Lower lobe of right lung (tissue), 2 donors: Measurements from ENCODE around the gene CEP192. TPM values are rescaled to one million over a fixed set of nuclear protein-coding genes. Genes with fewer than 3 reads are reported as not detected.

Experiments
- ATAC-seq, 2 donors: fragments of 200-7000 bp; cut with Tn5 transposase; one replicate each; pipeline ENCODE4 v1.9.1; 2020 to 2022; ENCODE audit warnings: mild to moderate bottlenecking in 2 of 2, moderate library complexity in 2 of 2
- DNase-seq: peaks from one replicate; pipeline ENCODE4 v3.0.0-alpha.2; 2020
- H3K27ac ChIP-seq: fragments of 200-600 bp; one replicate; pipeline ENCODE4 v1.8.0; 2022
- H3K27me3 ChIP-seq: fragments of 200-600 bp; one replicate; pipeline ENCODE4 v1.8.0; 2022; ENCODE audit warnings: low read depth
- H3K36me3 ChIP-seq: fragments of 200-600 bp; one replicate; pipeline ENCODE4 v1.8.0; 2022; ENCODE audit warnings: mild to moderate bottlenecking
- H3K4me1 ChIP-seq: fragments of 200-600 bp; one replicate; pipeline ENCODE4 v1.8.0; 2022
- H3K4me3 ChIP-seq: fragments of 200-600 bp; one replicate; pipeline ENCODE4 v1.8.0; 2022; ENCODE audit warnings: mild to moderate bottlenecking
- H3K9me3 ChIP-seq: fragments of 200-600 bp; one replicate; pipeline ENCODE4 v1.8.0; 2022
- intact Hi-C: fragments of 100-400 bp; cut with DNase I; formaldehyde crosslinking; loops from one replicate; pipeline ENCODE4 v1.11.0; 2022
- long read RNA-seq: library from polyadenylated mRNA; unstranded; transcript quantifications from one replicate; pipeline ENCODE4 v2.0.0, GENCODE V29; 2021
- total RNA-seq: library from RNA; stranded (reverse); fragmentation: NEBNext Ultra II Directional; extraction: Animal tissue kit (Norgen Biotek cat#: 25700); gene quantifications from one replicate; pipeline ENCODE4 v1.2.1, GENCODE V29; 2021
- TF ChIP-seq, protein P1 (sequence below): fragments of 200-600 bp; IDR thresholded peaks from one replicate; pipeline ENCODE4 v1.8.0; 2022; ENCODE audit warnings: antibody characterized with exemption, mild to moderate bottlenecking
- donor health status: DM: no; HTN: yes; CAD: no; lungs with severe emphysema.

CEP192 gene, protein sequence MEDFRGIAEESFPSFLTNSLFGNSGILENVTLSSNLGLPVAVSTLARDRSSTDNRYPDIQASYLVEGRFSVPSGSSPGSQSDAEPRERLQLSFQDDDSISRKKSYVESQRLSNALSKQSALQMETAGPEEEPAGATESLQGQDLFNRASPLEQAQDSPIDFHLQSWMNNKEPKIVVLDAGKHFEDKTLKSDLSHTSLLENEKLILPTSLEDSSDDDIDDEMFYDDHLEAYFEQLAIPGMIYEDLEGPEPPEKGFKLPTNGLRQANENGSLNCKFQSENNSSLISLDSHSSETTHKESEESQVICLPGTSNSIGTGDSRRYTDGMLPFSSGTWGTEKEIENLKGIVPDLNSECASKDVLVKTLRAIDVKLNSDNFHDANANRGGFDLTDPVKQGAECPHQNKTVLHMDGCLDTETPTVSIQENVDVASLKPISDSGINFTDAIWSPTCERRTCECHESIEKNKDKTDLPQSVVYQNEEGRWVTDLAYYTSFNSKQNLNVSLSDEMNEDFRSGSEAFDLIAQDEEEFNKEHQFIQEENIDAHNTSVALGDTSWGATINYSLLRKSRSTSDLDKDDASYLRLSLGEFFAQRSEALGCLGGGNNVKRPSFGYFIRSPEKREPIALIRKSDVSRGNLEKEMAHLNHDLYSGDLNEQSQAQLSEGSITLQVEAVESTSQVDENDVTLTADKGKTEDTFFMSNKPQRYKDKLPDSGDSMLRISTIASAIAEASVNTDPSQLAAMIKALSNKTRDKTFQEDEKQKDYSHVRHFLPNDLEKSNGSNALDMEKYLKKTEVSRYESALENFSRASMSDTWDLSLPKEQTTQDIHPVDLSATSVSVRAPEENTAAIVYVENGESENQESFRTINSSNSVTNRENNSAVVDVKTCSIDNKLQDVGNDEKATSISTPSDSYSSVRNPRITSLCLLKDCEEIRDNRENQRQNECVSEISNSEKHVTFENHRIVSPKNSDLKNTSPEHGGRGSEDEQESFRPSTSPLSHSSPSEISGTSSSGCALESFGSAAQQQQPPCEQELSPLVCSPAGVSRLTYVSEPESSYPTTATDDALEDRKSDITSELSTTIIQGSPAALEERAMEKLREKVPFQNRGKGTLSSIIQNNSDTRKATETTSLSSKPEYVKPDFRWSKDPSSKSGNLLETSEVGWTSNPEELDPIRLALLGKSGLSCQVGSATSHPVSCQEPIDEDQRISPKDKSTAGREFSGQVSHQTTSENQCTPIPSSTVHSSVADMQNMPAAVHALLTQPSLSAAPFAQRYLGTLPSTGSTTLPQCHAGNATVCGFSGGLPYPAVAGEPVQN (N-terminal part only)
- 29.1 TPM for total RNA-seq
- long read RNA-seq, partial matches to known transcripts: 1 of 4 reads
- long read RNA-seq, other reads (novel, unspliced or antisense): 3 of 4 reads

DNA sequence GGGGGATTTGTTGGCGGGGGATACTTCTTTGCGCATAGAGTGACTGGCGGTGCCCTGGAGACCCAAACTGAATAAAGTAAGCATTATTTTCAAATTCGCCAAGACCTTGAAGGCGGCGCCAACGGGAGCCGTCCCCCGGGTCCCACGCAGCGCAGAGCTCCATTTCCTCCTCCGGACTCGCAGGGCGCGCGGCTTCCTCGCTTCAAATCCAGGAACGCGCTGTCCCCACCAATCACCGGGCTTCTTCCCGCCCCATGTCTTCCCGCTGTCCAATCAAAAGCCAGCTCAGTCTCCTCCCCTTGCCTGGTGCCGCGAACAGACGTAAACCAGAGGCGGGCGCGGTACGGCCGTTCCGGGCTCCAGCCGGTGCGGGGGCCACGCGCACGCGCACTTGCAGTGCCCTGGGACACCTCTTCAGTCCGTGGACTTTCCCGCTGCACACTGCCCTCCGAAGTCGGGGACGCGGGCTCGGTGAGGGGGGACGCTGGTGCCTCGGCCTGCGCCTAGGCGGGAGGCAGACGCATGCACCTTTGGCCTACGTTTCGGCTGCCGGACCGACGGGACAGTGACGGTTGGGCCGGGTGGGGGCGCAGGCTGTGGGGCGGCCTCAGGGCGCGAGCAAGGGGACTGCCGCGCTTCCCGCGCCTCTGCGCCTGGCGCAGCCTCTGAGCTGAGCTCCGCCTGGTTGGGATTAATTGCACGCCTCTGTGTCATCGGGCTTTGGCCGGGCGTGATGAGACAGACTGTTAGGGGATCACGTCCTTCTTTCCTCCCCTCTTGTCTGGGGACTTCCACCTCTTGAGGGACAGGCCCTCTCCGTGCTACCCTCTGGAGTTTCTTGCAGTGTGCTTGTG lies at the start of gene CEP192:
TSS of gene CEP192 (plus strand) at position 396 of the 854 bp plus-strand sequence. CDS start 8,063 bp downstream, outside the sequence.
- Histone ChIP-seq H3K4me3 (peak within 1 kb of the TSS; percentile 97), H3K4me1 (peaks cover 18% of the 10 kb centered on the region), H3K27me3 (no peaks in the 10 kb centered on the region), H3K27ac (peak within 1 kb of the TSS; percentile 93), H3K36me3 (peaks cover 7% of the 10 kb centered on the region), H3K9me3 (no peaks in the 10 kb centered on the region)
- DNase-seq (peak; percentile 97), ATAC-seq (peak; percentile 98 to 99)
- intact Hi-C loops: no loop called here
- TF ChIP-seq, protein P1, sequence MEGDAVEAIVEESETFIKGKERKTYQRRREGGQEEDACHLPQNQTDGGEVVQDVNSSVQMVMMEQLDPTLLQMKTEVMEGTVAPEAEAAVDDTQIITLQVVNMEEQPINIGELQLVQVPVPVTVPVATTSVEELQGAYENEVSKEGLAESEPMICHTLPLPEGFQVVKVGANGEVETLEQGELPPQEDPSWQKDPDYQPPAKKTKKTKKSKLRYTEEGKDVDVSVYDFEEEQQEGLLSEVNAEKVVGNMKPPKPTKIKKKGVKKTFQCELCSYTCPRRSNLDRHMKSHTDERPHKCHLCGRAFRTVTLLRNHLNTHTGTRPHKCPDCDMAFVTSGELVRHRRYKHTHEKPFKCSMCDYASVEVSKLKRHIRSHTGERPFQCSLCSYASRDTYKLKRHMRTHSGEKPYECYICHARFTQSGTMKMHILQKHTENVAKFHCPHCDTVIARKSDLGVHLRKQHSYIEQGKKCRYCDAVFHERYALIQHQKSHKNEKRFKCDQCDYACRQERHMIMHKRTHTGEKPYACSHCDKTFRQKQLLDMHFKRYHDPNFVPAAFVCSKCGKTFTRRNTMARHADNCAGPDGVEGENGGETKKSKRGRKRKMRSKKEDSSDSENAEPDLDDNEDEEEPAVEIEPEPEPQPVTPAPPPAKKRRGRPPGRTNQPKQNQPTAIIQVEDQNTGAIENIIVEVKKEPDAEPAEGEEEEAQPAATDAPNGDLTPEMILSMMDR: no peak

DNA sequence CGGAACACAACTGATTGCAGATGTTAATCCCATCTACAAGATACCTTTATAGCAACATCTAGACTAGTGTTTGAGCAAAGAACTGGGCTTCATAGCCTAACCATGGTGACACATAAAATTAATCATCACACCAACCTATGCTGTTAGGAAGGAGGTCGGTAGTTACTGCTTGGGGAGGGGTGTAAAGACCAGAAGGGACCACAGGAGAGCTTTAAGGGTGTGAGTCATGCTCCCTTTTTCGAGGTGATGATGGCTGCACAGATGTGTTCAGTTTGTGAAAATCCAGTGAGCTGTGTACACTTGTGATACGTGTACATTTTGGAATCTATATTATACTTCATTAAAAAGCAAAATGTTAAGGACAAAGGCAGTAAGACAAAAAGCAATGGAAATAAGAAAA lies 47.9 kb upstream of the CEP192 start:
- Histone ChIP-seq H3K4me1 (peaks cover 25% of the 10 kb centered on the region), H3K27me3 (no peaks in the 10 kb centered on the region), H3K36me3 (no peaks in the 10 kb centered on the region), H3K9me3 (no peaks in the 10 kb centered on the region), H3K4me3 (no peak overlapping the region), H3K27ac (no peak overlapping the region)
- TF ChIP-seq, protein P1: no peak
- ATAC-seq (no peak), DNase-seq (no peak)
- intact Hi-C loops: no loop called here

DNA sequence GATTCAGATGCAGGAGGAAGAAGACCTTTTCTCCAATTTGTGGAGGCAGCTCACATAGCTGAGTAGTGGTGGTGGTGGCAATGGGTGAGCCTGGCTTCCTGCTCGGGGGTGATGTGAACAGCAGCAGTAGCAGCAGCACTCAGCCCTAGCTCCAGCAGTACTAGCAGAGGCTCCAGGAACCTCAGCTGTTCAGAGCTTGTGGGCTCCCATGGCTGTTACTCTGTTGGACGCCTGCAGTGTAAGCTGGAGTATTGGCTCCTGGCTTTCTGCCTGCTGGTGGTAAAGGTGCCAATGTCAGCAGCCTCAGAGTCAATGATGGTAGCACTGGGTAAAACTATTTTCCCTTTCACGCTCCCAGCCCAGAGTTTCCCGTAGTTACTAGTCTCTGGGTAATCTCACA lies 46.5 kb upstream of the CEP192 start:
- no peaks in the 10 kb centered on the region for H3K27me3 ChIP-seq
- no peak overlapping the region for H3K4me3 ChIP-seq
- H3K9me3 ChIP-seq: no peaks in the 10 kb centered on the region
- intact Hi-C loops: no loop called here
- no peak overlapping the region for H3K27ac ChIP-seq
- no peak for ATAC-seq
- peaks cover 32% of the 10 kb centered on the region for H3K4me1 ChIP-seq
- DNase-seq: no peak
- H3K36me3 ChIP-seq: no peaks in the 10 kb centered on the region
- TF ChIP-seq, protein P1: no peak

DNA sequence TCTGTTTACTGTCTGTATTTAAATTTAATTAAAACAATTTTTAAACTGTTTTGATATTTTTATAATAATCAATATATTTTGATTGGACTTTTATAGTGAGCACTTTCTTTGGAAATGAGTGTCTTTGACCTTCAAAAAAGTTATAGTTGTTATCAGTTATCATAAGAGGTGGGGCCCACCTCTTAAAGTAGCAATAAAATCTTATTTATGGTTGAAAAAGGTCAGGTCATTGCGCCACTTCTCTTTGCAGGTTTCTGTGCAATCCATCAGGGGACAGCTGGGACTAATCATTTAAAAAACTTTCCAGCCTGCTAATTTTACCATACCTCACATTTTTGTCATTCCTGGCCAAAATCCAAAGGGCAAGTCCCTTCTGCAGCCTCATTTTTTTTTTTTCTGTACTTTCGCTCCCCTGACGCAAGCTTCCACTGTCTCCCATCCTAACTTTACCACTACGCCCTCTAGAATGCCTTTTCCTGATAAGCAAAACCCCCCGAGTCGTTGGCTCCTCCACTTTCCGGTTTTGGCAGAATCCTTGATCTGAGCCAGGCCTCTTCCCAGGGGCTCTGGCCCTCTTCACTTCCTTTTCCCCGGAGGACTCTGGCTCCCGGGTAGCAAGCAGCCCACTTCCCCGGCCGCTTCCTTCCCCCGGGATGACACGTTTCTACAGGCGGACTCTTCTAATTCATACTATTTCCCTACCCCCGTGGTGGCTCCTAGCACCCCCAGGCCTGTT lies 44.4 kb upstream of the CEP192 start:
- no peaks in the 10 kb centered on the region for H3K27me3 ChIP-seq
- peak overlapping the region; percentile 67 for H3K4me3 ChIP-seq
- H3K36me3 ChIP-seq: no peaks in the 10 kb centered on the region
- no peaks in the 10 kb centered on the region for H3K9me3 ChIP-seq
- ATAC-seq (peak in 1 of 2 donors; percentile 4), DNase-seq (no peak)
- TF ChIP-seq, protein P1: no peak
- H3K27ac ChIP-seq: peak overlapping the region; percentile 96
- intact Hi-C loops: no loop called here
- H3K4me1 ChIP-seq: peaks cover 38% of the 10 kb centered on the region
